A549 (cell line): Measurements from ENCODE around the gene GOLGA6L2.

ENCODE experiments used
- CBX8 ChIP-seq: fragments of 200-600 bp; sonication (generic); IDR thresholded peaks from 2 replicates; pipeline ENCODE4 v1.6.1; 2016
- CEBPB ChIP-seq, 2 experiments: fragments of >200 bp in 1 of 2; sonication (Bioruptor Twin) in 1 of 2; formaldehyde crosslinking in 1 of 2; IDR thresholded peaks; 2 replicates each; pipeline ENCODE4 v1.6.1; 2012 to 2016
- ESRRA ChIP-seq: fragments of 150-350 bp; IDR thresholded peaks from 2 replicates; pipeline ENCODE4 v1.6.1; 2014; ENCODE audit warnings: mild to moderate bottlenecking, low read length, borderline replicate concordance
- GATA3 ChIP-seq: IDR thresholded peaks from 2 replicates; pipeline ENCODE4 v1.6.1; 2012; ENCODE audit warnings: borderline replicate concordance
- JUN ChIP-seq, 2 experiments: fragments of >200 bp; sonication (Bioruptor Twin); formaldehyde crosslinking; IDR thresholded peaks; 2 replicates in 1 of 2; 3 replicates in 1 of 2; pipeline ENCODE4 v1.6.1; 2016 to 2017
- MAFK ChIP-seq: fragments of 450-650 bp; IDR thresholded peaks from 2 replicates; pipeline ENCODE4 v1.6.1; 2014; ENCODE audit not compliant: partially characterized antibody
- POLR2A ChIP-seq: IDR thresholded peaks from 2 replicates; pipeline ENCODE4 v1.6.1; 2012; ENCODE audit warnings: mild to moderate bottlenecking, low read length
- RCOR1 ChIP-seq: fragments of 150-350 bp; IDR thresholded peaks from 2 replicates; pipeline ENCODE4 v1.6.1; 2014; ENCODE audit warnings: antibody characterized with exemption, low read length, low read depth
- ZFP36 ChIP-seq: fragments of 450-650 bp; IDR thresholded peaks from 2 replicates; pipeline ENCODE4 v1.6.1; 2014; ENCODE audit warnings: borderline replicate concordance; ENCODE audit not compliant: partially characterized antibody
- TF ChIP-seq, protein P1 (sequence below): fragments of >200 bp; sonication (Bioruptor Twin); formaldehyde crosslinking; IDR thresholded peaks from 3 replicates; pipeline ENCODE4 v1.5.1; 2016

DNA sequence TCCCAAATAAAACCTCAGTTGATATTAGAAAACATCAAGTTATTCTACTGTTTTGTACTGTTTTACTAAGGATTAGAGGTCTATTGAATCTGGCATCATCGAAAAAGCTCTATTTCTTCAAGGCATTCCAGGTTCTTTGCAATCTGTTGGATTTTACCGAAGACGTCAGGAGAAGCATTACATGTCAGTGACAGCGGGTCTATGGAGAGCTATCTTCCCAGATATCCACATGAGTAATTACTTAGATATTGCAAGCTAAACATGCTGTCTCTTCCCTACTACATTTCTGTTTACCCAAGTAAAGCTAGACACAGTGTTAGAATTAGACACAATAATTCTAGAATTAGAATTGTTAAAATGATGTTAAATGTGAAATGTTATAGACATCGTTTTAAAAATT is 10.8 kb upstream of the GOLGA6L2 start:
- TF ChIP-seq RCOR1 (no peak), POLR2A (no peak), JUN (IDR thresholded peaks at IDR 0.05) (no peak), CBX8 (no peak), ESRRA (no peak), MAFK (no peak), GATA3 (peak; percentile 71; the same call in 1 of the 2 replicates), CEBPB (IDR thresholded peaks at IDR 0.05) (0 out of 4 replicates have a peak, but pooled peaks of 1 of the 2 experiments have one; percentile 30), ZFP36 (no peak)
- TF ChIP-seq, protein P1, sequence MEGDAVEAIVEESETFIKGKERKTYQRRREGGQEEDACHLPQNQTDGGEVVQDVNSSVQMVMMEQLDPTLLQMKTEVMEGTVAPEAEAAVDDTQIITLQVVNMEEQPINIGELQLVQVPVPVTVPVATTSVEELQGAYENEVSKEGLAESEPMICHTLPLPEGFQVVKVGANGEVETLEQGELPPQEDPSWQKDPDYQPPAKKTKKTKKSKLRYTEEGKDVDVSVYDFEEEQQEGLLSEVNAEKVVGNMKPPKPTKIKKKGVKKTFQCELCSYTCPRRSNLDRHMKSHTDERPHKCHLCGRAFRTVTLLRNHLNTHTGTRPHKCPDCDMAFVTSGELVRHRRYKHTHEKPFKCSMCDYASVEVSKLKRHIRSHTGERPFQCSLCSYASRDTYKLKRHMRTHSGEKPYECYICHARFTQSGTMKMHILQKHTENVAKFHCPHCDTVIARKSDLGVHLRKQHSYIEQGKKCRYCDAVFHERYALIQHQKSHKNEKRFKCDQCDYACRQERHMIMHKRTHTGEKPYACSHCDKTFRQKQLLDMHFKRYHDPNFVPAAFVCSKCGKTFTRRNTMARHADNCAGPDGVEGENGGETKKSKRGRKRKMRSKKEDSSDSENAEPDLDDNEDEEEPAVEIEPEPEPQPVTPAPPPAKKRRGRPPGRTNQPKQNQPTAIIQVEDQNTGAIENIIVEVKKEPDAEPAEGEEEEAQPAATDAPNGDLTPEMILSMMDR, result no peak
